Measurements from ENCODE around the gene ZNF883.
"Not testable (repeated sequence)": the region's sequence is repeated elsewhere in the genome, so short reads cannot be mapped to it uniquely, and the experiment has no call there.

The ZNF883 gene

GRCh38 chr9:113011911-113012381 lies at the start of gene ZNF883:
Gene ZNF883, minus strand, starts transcription at chr9:113012192.
- no peak for DNase-seq (ENCODE audit: low read depth, low spot score)

GRCh38 chr9:113061072-113061850 lies 49.3 kb upstream of the ZNF883 start:
- not testable (repeated sequence) for DNase-seq (ENCODE audit: low read depth, low spot score)

- DNase-seq (ENCODE audit: low read depth, low spot score): not testable (repeated sequence)
Observed at GRCh38 chr9:113059581-113060284, 47.7 kb upstream of the ZNF883 start.

- no peak for DNase-seq (ENCODE audit: low read depth, low spot score)
Observed at GRCh38 chr9:113057193-113057592, 45.2 kb upstream of the ZNF883 start.

- DNase-seq (ENCODE audit: low read depth, low spot score): peak; percentile 25
Observed at GRCh38 chr9:113056191-113057106, 44.5 kb upstream of the ZNF883 start, which contains the start of gene ZFP37. Gene ZFP37, minus strand, starts transcription at chr9:113056724. Its CDS starts 36 bp downstream, at chr9:113056688.

- DNase-seq (ENCODE audit: low read depth, low spot score): no peak
Observed at GRCh38 chr9:113042884-113043657, 31.1 kb upstream of the ZNF883 start.

- DNase-seq (ENCODE audit: low read depth, low spot score): no peak
Observed at GRCh38 chr9:113026200-113026599, 14.2 kb upstream of the ZNF883 start.

GRCh38 chr9:113018247-113018646 lies 6.3 kb upstream of the ZNF883 start:
- DNase-seq (ENCODE audit: low read depth, low spot score): no peak

GRCh38 chr9:113012492-113012891 lies 500 bp upstream of the ZNF883 start:
- no peak for DNase-seq (ENCODE audit: low read depth, low spot score)

- DNase-seq (ENCODE audit: low read depth, low spot score): no peak
Observed at GRCh38 chr9:113005777-113006176, 6.2 kb downstream of the ZNF883 start.

GRCh38 chr9:112997236-112997941 lies 14.6 kb downstream of the ZNF883 start:
- DNase-seq (ENCODE audit: low read depth, low spot score): no peak

GRCh38 chr9:112971415-112971814 lies 40.6 kb downstream of the ZNF883 start:
- no peak for DNase-seq (ENCODE audit: low read depth, low spot score)

GRCh38 chr9:112970939-112971338 lies 41.1 kb downstream of the ZNF883 start:
- DNase-seq (ENCODE audit: low read depth, low spot score): no peak

- no peak for DNase-seq (ENCODE audit: low read depth, low spot score)
Observed at GRCh38 chr9:112969730-112970129, 42.3 kb downstream of the ZNF883 start.

- no peak for DNase-seq (ENCODE audit: low read depth, low spot score)
Observed at GRCh38 chr9:112955550-112955949, 56.4 kb downstream of the ZNF883 start.

- no peak for DNase-seq (ENCODE audit: low read depth, low spot score)
Observed at GRCh38 chr9:112945620-112946208, 66.3 kb downstream of the ZNF883 start.

- DNase-seq (ENCODE audit: low read depth, low spot score): no peak
Observed at GRCh38 chr9:112939418-112939817, 72.6 kb downstream of the ZNF883 start.

- no peak for DNase-seq (ENCODE audit: low read depth, low spot score)
Observed at GRCh38 chr9:112933696-112934095, 78.3 kb downstream of the ZNF883 start.

GRCh38 chr9:112925058-112925641 lies 86.8 kb downstream of the ZNF883 start:
- DNase-seq (ENCODE audit: low read depth, low spot score): no peak
